WERI-Rb-1 (cell line): ENCODE measurements around the gene PTPRN2.

ENCODE experiments used
- DNase-seq: peaks from one replicate; pipeline ENCODE4 v3.0.0-alpha.2; 2020
- H3K27ac ChIP-seq: fragments of 250-450 bp; sonication (Bioruptor Pico); 2 replicates; pipeline ENCODE4 v1.5.1; 2020; ENCODE audit warnings: mild to moderate bottlenecking, moderate library complexity
- H3K27me3 ChIP-seq: fragments of 250-450 bp; sonication (Bioruptor Pico); 2 replicates; pipeline ENCODE4 v1.5.1; 2021; ENCODE audit warnings: mild to moderate bottlenecking, low read depth, moderate library complexity; ENCODE audit not compliant: insufficient read depth, severe bottlenecking
- H3K36me3 ChIP-seq: fragments of 250-450 bp; sonication (Bioruptor Pico); 2 replicates; pipeline ENCODE4 v1.5.1; 2020; ENCODE audit warnings: mild to moderate bottlenecking, moderate library complexity
- H3K4me3 ChIP-seq: 2 replicates; pipeline ENCODE4 v1.5.1; 2011; ENCODE audit warnings: low read depth, mild to moderate bottlenecking, control low read depth, low read length
- H3K9me3 ChIP-seq: fragments of 250-450 bp; sonication (Bioruptor Pico); 2 replicates; pipeline ENCODE4 v1.5.1; 2021; ENCODE audit warnings: mild to moderate bottlenecking, moderate library complexity; ENCODE audit not compliant: severe bottlenecking
- CTCF ChIP-seq: IDR thresholded peaks from 2 replicates; pipeline ENCODE4 v1.5.1; 2011; ENCODE audit warnings: low read depth, mild to moderate bottlenecking, control low read depth, inconsistent platforms, low read length

The PTPRN2 gene

GRCh38 chr7:157856873-157857577 lies 730.6 kb downstream of the PTPRN2 start:
- H3K27ac ChIP-seq = no peak overlapping the region
- H3K9me3 ChIP-seq = no peaks in the 10 kb centered on the region
- no peak for TF ChIP-seq CTCF
- no peaks in the 10 kb centered on the region for H3K36me3 ChIP-seq
- no peak for DNase-seq
- no peak overlapping the region for H3K4me3 ChIP-seq
- H3K27me3 ChIP-seq = no peaks in the 10 kb centered on the region

- H3K9me3 ChIP-seq = no peaks in the 10 kb centered on the region
- H3K27ac ChIP-seq = no peak overlapping the region
- no peaks in the 10 kb centered on the region for H3K27me3 ChIP-seq
- no peak for TF ChIP-seq CTCF
- no peak overlapping the region for H3K4me3 ChIP-seq
- no peak for DNase-seq
- H3K36me3 ChIP-seq = no peaks in the 10 kb centered on the region
These were observed 732.0 kb downstream of the PTPRN2 start for GRCh38 chr7:157855452-157856213.

GRCh38 chr7:157855016-157855415 lies 732.6 kb downstream of the PTPRN2 start:
- Histone ChIP-seq H3K36me3 (no peaks in the 10 kb centered on the region), H3K9me3 (no peaks in the 10 kb centered on the region), H3K4me3 (no peak overlapping the region), H3K27ac (no peak overlapping the region), H3K27me3 (no peaks in the 10 kb centered on the region)
- no peak for DNase-seq
- no peak for TF ChIP-seq CTCF

- H3K9me3 ChIP-seq = no peaks in the 10 kb centered on the region
- no peak for TF ChIP-seq CTCF
- no peak overlapping the region for H3K4me3 ChIP-seq
- H3K27ac ChIP-seq = no peak overlapping the region
- H3K27me3 ChIP-seq = no peaks in the 10 kb centered on the region
- DNase-seq = no peak
- no peaks in the 10 kb centered on the region for H3K36me3 ChIP-seq
These were observed 733.3 kb downstream of the PTPRN2 start for GRCh38 chr7:157854066-157854891.

GRCh38 chr7:157853789-157854065 lies 733.9 kb downstream of the PTPRN2 start:
- H3K36me3 ChIP-seq = no peaks in the 10 kb centered on the region
- no peak overlapping the region for H3K27ac ChIP-seq
- no peak for DNase-seq
- no peaks in the 10 kb centered on the region for H3K27me3 ChIP-seq
- TF ChIP-seq CTCF = no peak
- H3K4me3 ChIP-seq = no peak overlapping the region
- no peaks in the 10 kb centered on the region for H3K9me3 ChIP-seq
